ENCODE results near the gene HOTAIR.

HOTAIR gene

GRCh38 chr12:53969588-53970259 lies 5.0 kb downstream of the HOTAIR start:
- Histone ChIP-seq H3K9me3 (no peaks in the 10 kb centered on the region), H3K4me1 (peaks cover 0 to 46% (median 27%) of the 10 kb centered on the region in 4 donors), H3K4me3 (peak overlapping the region in 1 of 2 donors; percentile 77), H3K36me3 (no peaks in the 10 kb centered on the region), H3K27me3 (no peaks in the 10 kb centered on the region), H3K27ac (peak overlapping the region; percentile 94 to 95)
- intact Hi-C loops (cut with DNase I; ENCODE audit: low total_unique reads): loop anchor here (10.0 kb wide), 1 partner anchor 395 kb away; the partner anchor contains the start of gene GPR84
- TF ChIP-seq CTCF (IDR thresholded peaks at IDR 0.05): no peak
- peak; percentile 68 to 80 for DNase-seq

GRCh38 chr12:53968214-53969127 lies 6.3 kb downstream of the HOTAIR start:
- Histone ChIP-seq H3K27ac (peak overlapping the region; percentile 94 to 95), H3K27me3 (no peaks in the 10 kb centered on the region), H3K36me3 (no peaks in the 10 kb centered on the region), H3K4me1 (peaks cover 0 to 50% (median 21%) of the 10 kb centered on the region in 4 donors), H3K9me3 (no peaks in the 10 kb centered on the region), H3K4me3 (peak overlapping the region; percentile 62 to 77)
- DNase-seq: no peak
- no peak for TF ChIP-seq CTCF (IDR thresholded peaks at IDR 0.05)
- intact Hi-C loops (cut with DNase I; ENCODE audit: low total_unique reads): no loop called here

GRCh38 chr12:53967421-53967925 lies 7.3 kb downstream of the HOTAIR start:
- Histone ChIP-seq H3K27me3 (no peaks in the 10 kb centered on the region), H3K27ac (peak overlapping the region; percentile 94 to 95), H3K4me1 (peaks cover 0 to 56% (median 24%) of the 10 kb centered on the region in 4 donors), H3K36me3 (no peaks in the 10 kb centered on the region), H3K4me3 (peak overlapping the region; percentile 62 to 77), H3K9me3 (no peaks in the 10 kb centered on the region)
- intact Hi-C loops (cut with DNase I; ENCODE audit: low total_unique reads): no loop called here
- DNase-seq: no peak
- no peak for TF ChIP-seq CTCF (IDR thresholded peaks at IDR 0.05)

GRCh38 chr12:53966385-53967133 lies 8.2 kb downstream of the HOTAIR start:
- no peak for TF ChIP-seq CTCF (IDR thresholded peaks at IDR 0.05)
- H3K27me3 ChIP-seq: no peaks in the 10 kb centered on the region
- H3K4me1 ChIP-seq: peaks cover 0 to 59% (median 25%) of the 10 kb centered on the region in 4 donors
- H3K36me3 ChIP-seq: no peaks in the 10 kb centered on the region
- H3K27ac ChIP-seq: peak overlapping the region; percentile 94 to 95
- no peaks in the 10 kb centered on the region for H3K9me3 ChIP-seq
- DNase-seq: peak in 1 of 2 donors; percentile 65
- H3K4me3 ChIP-seq: peak overlapping the region; percentile 62 to 77
- intact Hi-C loops (cut with DNase I; ENCODE audit: low total_unique reads): no loop called here

- no peak for TF ChIP-seq CTCF (IDR thresholded peaks at IDR 0.05)
- H3K27ac ChIP-seq: peak overlapping the region; percentile 94 to 95
- no peaks in the 10 kb centered on the region for H3K36me3 ChIP-seq
- no peaks in the 10 kb centered on the region for H3K9me3 ChIP-seq
- intact Hi-C loops (cut with DNase I; ENCODE audit: low total_unique reads): no loop called here
- no peaks in the 10 kb centered on the region for H3K27me3 ChIP-seq
- H3K4me3 ChIP-seq: peak overlapping the region; percentile 62 to 77
- H3K4me1 ChIP-seq: peaks cover 0 to 62% (median 27%) of the 10 kb centered on the region in 4 donors
- DNase-seq: no peak
These were observed 8.7 kb downstream of the HOTAIR start for GRCh38 chr12:53966085-53966384.

All from tibial artery (tissue), 4 donors.